Measurements from ENCODE around the gene ONECUT2. TPM values are rescaled to one million over a fixed set of nuclear protein-coding genes. Genes with fewer than 3 reads are reported as not detected.
"Not testable (repeated sequence)": the region's sequence is repeated elsewhere in the genome, so short reads cannot be mapped to it uniquely, and the experiment has no call there.

The ONECUT2 gene
- 0.08 TPM for polyA plus RNA-seq (2013, experiment 1 of 2; ENCODE audit: insufficient read length)
- 0.15 TPM for polyA plus RNA-seq (2013, experiment 2 of 2; ENCODE audit: insufficient read length)

GRCh38 chr18:57434536-57435494 is at the start of gene ONECUT2:
ONECUT2 (plus strand) TSS chr18:57435374; CDS start chr18:57435717, 343 bp downstream.
- DNase-seq = peak; percentile 88

GRCh38 chr18:57389271-57389670 is 45.9 kb upstream of the ONECUT2 start:
- DNase-seq = no peak

- no peak for DNase-seq
These were observed 45.1 kb upstream of the ONECUT2 start for GRCh38 chr18:57390044-57390443.

GRCh38 chr18:57394749-57395148 is 40.4 kb upstream of the ONECUT2 start:
- DNase-seq = not testable (repeated sequence)

- not testable (repeated sequence) for DNase-seq
These were observed 38.3 kb upstream of the ONECUT2 start for GRCh38 chr18:57396831-57397230.

- peak; percentile 30 for DNase-seq
These were observed 37.6 kb upstream of the ONECUT2 start for GRCh38 chr18:57397440-57398132.

GRCh38 chr18:57404345-57404744 is 30.8 kb upstream of the ONECUT2 start:
- DNase-seq = no peak

GRCh38 chr18:57409650-57410049 is 25.5 kb upstream of the ONECUT2 start:
- DNase-seq = no peak

GRCh38 chr18:57410749-57411148 is 24.4 kb upstream of the ONECUT2 start:
- DNase-seq = no peak

- DNase-seq = no peak
These were observed 18.6 kb upstream of the ONECUT2 start for GRCh38 chr18:57416542-57416941.

- no peak for DNase-seq
These were observed 12.8 kb upstream of the ONECUT2 start for GRCh38 chr18:57422313-57422872.

- no peak for DNase-seq
These were observed 11.4 kb upstream of the ONECUT2 start for GRCh38 chr18:57423821-57424220.

- no peak for DNase-seq
These were observed 10.1 kb upstream of the ONECUT2 start for GRCh38 chr18:57425096-57425495.

GRCh38 chr18:57426187-57426586 is 9.0 kb upstream of the ONECUT2 start:
- no peak for DNase-seq

GRCh38 chr18:57427429-57428201 is 7.6 kb upstream of the ONECUT2 start:
- DNase-seq = no peak

- DNase-seq = no peak
These were observed 6.7 kb upstream of the ONECUT2 start for GRCh38 chr18:57428221-57429150.

GRCh38 chr18:57429167-57430078 is 5.8 kb upstream of the ONECUT2 start:
- DNase-seq = no peak

GRCh38 chr18:57430079-57431001 is 4.8 kb upstream of the ONECUT2 start:
- no peak for DNase-seq

GRCh38 chr18:57431002-57431382 is 4.2 kb upstream of the ONECUT2 start:
- DNase-seq = no peak
